Gastrocnemius medialis (tissue), 4 donors: ENCODE results near the gene CAPZB. TPM values are rescaled to one million over a fixed set of nuclear protein-coding genes. Genes with fewer than 3 reads are reported as not detected.

ENCODE experiments used
- ATAC-seq, 2 donors: fragments of 150-250 bp; one replicate each; pipeline ENCODE4 v1.9.1; 2016
- DNase-seq, 2 donors: peaks; one replicate each; pipeline ENCODE4 v3.0.0-alpha.2; 2019
- H3K27ac ChIP-seq, 4 donors: fragments of 200-600 bp; sonication (generic); 1 replicate in 1 of 4; 2 replicates in 3 of 4; pipeline ENCODE4 v1.5.1; 2016 to 2018; ENCODE audit warnings: mild to moderate bottlenecking in 2 of 4, moderate library complexity in 1 of 4
- H3K27me3 ChIP-seq, 3 donors: fragments of 200-600 bp; sonication (generic) in 2 of 3; 1 replicate in 1 of 3; 2 replicates in 2 of 3; pipeline versions ENCODE4 v1.5.1 to v1.6.0; 2016 to 2019; ENCODE audit warnings: mild to moderate bottlenecking in 1 of 3, moderate library complexity in 1 of 3
- H3K36me3 ChIP-seq, 2 donors: fragments of 200-600 bp; sonication (generic) in 1 of 2; one replicate each; pipeline ENCODE4 v1.5.1; 2017 to 2018
- H3K4me1 ChIP-seq, 2 donors: fragments of 200-600 bp; sonication (generic) in 1 of 2; one replicate each; pipeline ENCODE4 v1.5.1; 2016 to 2017; ENCODE audit warnings: mild to moderate bottlenecking in 2 of 2
- H3K4me3 ChIP-seq, 4 donors: fragments of 200-600 bp; sonication (generic) in 3 of 4; 1 replicate in 1 of 4; 2 replicates in 3 of 4; pipeline ENCODE4 v1.5.1; 2016 to 2019; ENCODE audit warnings: mild to moderate bottlenecking in 2 of 4
- H3K9me3 ChIP-seq, 3 donors: fragments of 200-600 bp; sonication (generic) in 2 of 3; 1 replicate in 1 of 3; 2 replicates in 2 of 3; pipeline ENCODE4 v1.5.1; 2016 to 2019
- POLR2A ChIP-seq, 2 donors: fragments of 450-650 bp; IDR thresholded peaks; one replicate each; pipeline ENCODE4 v1.6.1; 2017; ENCODE audit warnings: antibody characterized with exemption in 2 of 2, mild to moderate bottlenecking in 2 of 2, moderate library complexity in 2 of 2
- in situ Hi-C, 4 donors: fragments of 200-750 bp; cut with MboI; loops; one replicate each; pipeline versions ENCODE4 v1.15.0 to v1.8.0; 2017; ENCODE audit warnings: low sequenced_read_pairs in 4 of 4
- intact Hi-C: fragments of 100-400 bp; cut with DNase I; formaldehyde crosslinking; loops from one replicate; pipeline ENCODE4 v1.15.1; 2023; ENCODE audit warnings: low total_unique reads
- total RNA-seq, 4 donors: library from RNA; depleted of rRNA; stranded (reverse); fragments of >200 nt; gene quantifications; one replicate each; pipeline versions ENCODE4 v1.1.0 to v1.2.3, GENCODE V29; 2016
- TF ChIP-seq, protein P1 (sequence below), 5 experiments: fragments of 450-650 bp in 3 of 5; fragments of 200-600 bp in 2 of 5; sonication (generic) in 2 of 5; IDR thresholded peaks in 4 of 5; conservative IDR thresholded peaks in 1 of 5; 1 replicate in 4 of 5; 2 replicates in 1 of 5; pipeline ENCODE4 v1.5.1; 2016 to 2019; ENCODE audit warnings: antibody characterized with exemption in 5 of 5, mild to moderate bottlenecking in 3 of 5, moderate library complexity in 3 of 5

Gene CAPZB
- total RNA-seq, 4 donors from 2014 or later, result 48.6 to 93.8 (median 74.9) TPM

DNA sequence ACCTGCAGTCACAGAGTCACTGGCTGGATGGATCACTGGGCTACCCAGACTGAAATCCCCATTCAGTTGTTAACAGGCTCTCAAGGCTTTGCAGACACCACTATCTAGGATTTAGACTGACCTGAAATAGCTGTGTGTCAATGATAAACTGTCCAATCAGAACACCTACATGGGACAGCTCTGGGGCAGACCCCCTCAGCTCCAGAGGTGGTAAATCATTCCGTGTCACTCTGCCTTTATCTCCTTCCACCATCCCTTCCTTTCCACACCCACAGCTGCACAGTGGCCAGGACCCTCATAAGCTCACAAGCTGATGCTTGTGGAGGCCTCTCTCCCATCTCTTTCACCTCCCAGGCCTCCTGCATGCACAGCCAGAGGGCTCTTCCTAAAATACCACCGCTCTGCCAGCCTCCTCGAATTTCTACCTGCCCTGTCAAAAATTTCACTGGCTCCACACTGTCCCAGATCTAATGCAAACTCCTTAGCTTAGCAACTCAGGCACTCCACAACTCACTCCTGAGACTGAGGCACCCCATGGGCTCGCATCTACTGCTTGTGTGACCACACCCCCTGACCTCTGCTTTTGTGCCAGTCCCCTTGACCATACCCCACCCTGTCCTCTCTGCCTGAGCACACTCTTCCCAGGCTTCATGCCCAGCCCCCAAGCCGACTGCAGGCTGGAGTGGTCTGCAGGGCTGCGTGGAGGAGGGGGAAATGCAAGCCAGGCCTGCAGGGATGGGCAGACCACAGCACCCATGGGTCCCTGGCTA lies 5.8 kb downstream of the CAPZB start:
- H3K9me3 ChIP-seq, result no peaks in the 10 kb centered on the region
- peaks cover 80 to 96% of the 10 kb centered on the region in 2 donors for H3K4me1 ChIP-seq
- no peak overlapping the region for H3K4me3 ChIP-seq
- no peak for DNase-seq
- in situ Hi-C loops, result loop anchor here in 3 of 4 donors (10.0 to 25.0 kb wide), 4 partner anchors 92 to 175 kb away; a partner anchor contains a TSS
- no peak for ATAC-seq
- H3K27me3 ChIP-seq, result no peaks in the 10 kb centered on the region
- H3K36me3 ChIP-seq, result no peaks in the 10 kb centered on the region
- intact Hi-C loops, result no loop called here
- H3K27ac ChIP-seq, result peak overlapping the region in 2 of 4 donors; percentile 10 to 20
- TF ChIP-seq, protein P1, sequence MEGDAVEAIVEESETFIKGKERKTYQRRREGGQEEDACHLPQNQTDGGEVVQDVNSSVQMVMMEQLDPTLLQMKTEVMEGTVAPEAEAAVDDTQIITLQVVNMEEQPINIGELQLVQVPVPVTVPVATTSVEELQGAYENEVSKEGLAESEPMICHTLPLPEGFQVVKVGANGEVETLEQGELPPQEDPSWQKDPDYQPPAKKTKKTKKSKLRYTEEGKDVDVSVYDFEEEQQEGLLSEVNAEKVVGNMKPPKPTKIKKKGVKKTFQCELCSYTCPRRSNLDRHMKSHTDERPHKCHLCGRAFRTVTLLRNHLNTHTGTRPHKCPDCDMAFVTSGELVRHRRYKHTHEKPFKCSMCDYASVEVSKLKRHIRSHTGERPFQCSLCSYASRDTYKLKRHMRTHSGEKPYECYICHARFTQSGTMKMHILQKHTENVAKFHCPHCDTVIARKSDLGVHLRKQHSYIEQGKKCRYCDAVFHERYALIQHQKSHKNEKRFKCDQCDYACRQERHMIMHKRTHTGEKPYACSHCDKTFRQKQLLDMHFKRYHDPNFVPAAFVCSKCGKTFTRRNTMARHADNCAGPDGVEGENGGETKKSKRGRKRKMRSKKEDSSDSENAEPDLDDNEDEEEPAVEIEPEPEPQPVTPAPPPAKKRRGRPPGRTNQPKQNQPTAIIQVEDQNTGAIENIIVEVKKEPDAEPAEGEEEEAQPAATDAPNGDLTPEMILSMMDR (IDR thresholded peaks at IDR 0.05 in 4 of 5, conservative IDR thresholded peaks at IDR 0.05 in 1 of 5), result no peak
- no peak for TF ChIP-seq POLR2A (IDR thresholded peaks at IDR 0.05)

DNA sequence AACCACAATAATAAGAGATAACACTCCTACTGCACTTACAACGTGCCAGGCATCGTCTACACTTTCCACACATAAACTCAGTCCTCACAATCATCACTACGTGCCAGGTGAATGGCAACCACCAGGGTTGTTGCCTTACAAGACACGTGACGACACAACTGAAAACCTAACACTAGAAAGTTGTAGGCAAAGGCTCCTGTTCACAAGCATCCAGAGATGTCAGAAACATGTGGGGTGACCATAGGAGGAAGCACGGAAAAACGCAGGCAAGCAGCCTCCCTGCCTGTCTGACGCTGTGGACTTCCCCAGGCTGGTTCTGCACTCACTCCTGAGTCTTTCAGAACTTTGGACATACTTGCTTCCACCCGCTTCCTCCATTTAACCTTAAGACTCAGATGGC lies 7.0 kb downstream of the CAPZB start:
- Histone ChIP-seq H3K4me3 (no peak overlapping the region), H3K27me3 (no peaks in the 10 kb centered on the region), H3K4me1 (peaks cover 68 to 92% of the 10 kb centered on the region in 2 donors), H3K9me3 (no peaks in the 10 kb centered on the region), H3K27ac (peak overlapping the region in 2 of 4 donors; percentile 14 to 65), H3K36me3 (no peaks in the 10 kb centered on the region)
- ATAC-seq (no peak), DNase-seq (no peak)
- intact Hi-C loops (no loop called here), in situ Hi-C loops (loop anchor here in 1 of 4 donors (25.0 kb wide), 1 partner anchor 91 kb away; no protein-coding TSS in a partner anchor)
- TF ChIP-seq, protein P1 (IDR thresholded peaks at IDR 0.05 in 4 of 5, conservative IDR thresholded peaks at IDR 0.05 in 1 of 5), result no peak
- no peak for TF ChIP-seq POLR2A (IDR thresholded peaks at IDR 0.05)

DNA sequence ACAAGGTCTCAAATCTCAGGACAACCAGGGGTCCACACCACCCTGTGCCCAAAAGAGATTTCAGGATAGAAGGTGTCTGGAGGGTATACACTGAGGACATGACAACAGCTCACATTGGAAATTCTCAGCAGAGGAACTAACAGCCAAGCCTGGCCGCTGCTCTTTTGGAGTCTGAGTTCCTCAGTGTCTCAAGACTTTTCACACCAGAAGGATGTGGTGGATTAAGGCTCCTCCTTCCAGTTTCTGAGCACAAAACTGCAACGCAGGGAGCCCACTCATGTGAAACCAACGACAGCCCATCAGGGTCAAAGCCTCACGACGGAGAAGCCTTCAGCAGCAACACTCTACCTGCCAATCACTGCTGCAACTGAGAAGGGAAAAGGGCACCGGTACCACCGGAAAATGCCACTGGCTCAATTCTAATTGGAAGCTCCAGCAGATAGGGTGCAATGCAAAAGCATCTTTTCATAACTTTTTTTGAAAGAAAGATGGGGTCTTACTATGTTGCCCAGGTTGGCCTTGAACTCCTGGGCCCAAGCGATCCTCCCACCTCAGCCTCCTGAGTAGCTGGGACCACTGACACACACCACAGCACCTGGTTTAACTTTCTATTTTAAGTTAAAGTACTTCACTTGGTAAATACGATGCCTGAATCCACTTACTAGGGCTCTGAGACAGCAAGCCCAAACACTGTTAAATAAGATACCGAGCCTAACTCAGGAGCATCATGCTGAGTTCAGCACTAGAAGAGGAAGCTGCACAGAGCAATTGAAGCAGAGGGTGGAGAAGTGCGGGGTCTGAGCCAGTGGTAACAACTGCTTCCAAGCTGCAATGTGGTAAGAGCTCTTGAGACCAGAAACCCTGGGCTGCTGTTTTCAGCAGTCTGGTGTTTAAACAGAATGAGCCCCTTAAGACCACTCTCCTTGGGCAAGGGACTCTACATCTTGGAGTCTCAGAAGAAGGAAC lies 7.8 kb downstream of the CAPZB start:
- in situ Hi-C loops, result loop anchor here in 1 of 4 donors (25.0 kb wide), 1 partner anchor 90 kb away; no protein-coding TSS in a partner anchor

More for the DNA sequence above, 7.8 kb downstream of the CAPZB start:
- Histone ChIP-seq H3K9me3 (no peaks in the 10 kb centered on the region), H3K4me1 (peaks cover 61 to 85% of the 10 kb centered on the region in 2 donors), H3K27me3 (no peaks in the 10 kb centered on the region), H3K36me3 (no peaks in the 10 kb centered on the region), H3K4me3 (no peak overlapping the region), H3K27ac (peak overlapping the region; percentile 37 to 65 (median 50))
- no peak for DNase-seq
- ATAC-seq, result no peak
- intact Hi-C loops, result no loop called here
- no peak for TF ChIP-seq POLR2A (IDR thresholded peaks at IDR 0.05)
- TF ChIP-seq, protein P1 (IDR thresholded peaks at IDR 0.05 in 4 of 5, conservative IDR thresholded peaks at IDR 0.05 in 1 of 5), result no peak
